AG04449 (cell line): ENCODE data around the gene UTS2B.

ENCODE experiments used
- CTCF ChIA-PET: fragments of 350-600 bp; formaldehyde crosslinking; extraction: SDS; loops from one replicate; lab custom pipeline; 2021; ENCODE audit warnings: antibody characterized with exemption; lab: Yijun Ruan, JAX
- POLR2A ChIA-PET: fragments of 400-600, 350-600 bp; formaldehyde crosslinking; extraction: SDS; loops from one replicate; lab custom pipeline; 2020; ENCODE audit warnings: antibody characterized with exemption, inconsistent platforms; lab: Yijun Ruan, JAX
- DNase-seq: peaks from one replicate; pipeline ENCODE4 v3.0.0-alpha.2; 2010; ENCODE audit warnings: low read depth, low spot score
- H3K4me3 ChIP-seq: 2 replicates; pipeline ENCODE4 v1.5.1; 2011; ENCODE audit warnings: low read depth, mild to moderate bottlenecking, control low read depth, low read length
- TF ChIP-seq, protein P1 (sequence below): IDR thresholded peaks from one replicate; pipeline ENCODE4 v1.5.1; 2011; ENCODE audit warnings: mild to moderate bottlenecking, moderate library complexity, low read length, control low read depth, inconsistent platforms; ENCODE audit not compliant: insufficient read depth; ENCODE audit errors: missing control alignments

The UTS2B gene

DNA sequence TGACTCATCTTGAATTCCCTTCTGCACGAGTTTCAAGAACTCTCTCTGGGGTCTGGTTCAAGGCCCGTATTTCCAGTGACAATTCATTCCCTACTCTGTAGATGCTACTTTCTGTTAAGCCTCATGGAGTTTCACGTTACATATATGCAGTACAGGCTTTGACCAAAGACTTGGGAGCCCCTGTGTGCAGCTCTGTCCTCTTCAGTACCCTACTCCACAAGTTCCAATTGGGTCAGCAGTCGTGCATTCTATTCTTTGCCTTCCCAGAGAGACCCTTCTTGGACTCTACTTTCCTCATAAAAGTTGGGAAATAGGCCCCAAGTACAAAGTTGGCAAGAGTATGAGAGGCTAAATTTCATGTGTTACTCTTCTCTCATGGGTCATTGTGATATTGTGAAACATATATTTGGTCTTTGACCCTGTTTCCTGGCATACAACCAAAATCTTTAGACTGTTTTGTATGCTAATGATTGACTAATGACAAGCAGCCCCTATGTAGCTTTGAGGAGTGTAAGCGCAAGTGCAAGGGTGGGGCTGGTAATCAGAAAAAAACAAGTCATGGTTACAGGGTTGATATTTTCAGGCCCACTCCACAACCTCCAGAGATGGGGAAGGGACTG, 16.1 kb downstream of the UTS2B start:
- CTCF ChIA-PET: no interaction called here
- no peak overlapping the region for H3K4me3 ChIP-seq
- TF ChIP-seq, protein P1, sequence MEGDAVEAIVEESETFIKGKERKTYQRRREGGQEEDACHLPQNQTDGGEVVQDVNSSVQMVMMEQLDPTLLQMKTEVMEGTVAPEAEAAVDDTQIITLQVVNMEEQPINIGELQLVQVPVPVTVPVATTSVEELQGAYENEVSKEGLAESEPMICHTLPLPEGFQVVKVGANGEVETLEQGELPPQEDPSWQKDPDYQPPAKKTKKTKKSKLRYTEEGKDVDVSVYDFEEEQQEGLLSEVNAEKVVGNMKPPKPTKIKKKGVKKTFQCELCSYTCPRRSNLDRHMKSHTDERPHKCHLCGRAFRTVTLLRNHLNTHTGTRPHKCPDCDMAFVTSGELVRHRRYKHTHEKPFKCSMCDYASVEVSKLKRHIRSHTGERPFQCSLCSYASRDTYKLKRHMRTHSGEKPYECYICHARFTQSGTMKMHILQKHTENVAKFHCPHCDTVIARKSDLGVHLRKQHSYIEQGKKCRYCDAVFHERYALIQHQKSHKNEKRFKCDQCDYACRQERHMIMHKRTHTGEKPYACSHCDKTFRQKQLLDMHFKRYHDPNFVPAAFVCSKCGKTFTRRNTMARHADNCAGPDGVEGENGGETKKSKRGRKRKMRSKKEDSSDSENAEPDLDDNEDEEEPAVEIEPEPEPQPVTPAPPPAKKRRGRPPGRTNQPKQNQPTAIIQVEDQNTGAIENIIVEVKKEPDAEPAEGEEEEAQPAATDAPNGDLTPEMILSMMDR: no peak
- POLR2A ChIA-PET: no interaction called here
- no peak for DNase-seq

DNA sequence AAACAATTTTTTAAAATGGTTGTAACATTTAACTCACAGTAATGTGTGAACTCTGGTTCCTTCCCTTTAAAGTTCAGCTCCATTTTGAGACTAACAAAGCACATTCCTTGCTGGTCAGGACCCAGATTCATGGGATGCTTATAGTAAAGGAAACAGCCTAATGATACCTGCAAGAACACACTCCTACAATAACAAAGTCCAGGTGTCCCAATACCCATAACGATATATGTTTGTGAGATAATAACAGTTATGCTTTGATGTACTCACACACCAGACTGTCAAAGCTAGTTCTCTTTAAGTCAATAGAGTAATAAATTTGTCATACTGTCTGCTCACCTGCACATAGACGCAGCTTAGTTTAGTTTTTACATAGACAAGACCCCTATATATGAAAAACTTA, 17.0 kb downstream of the UTS2B start:
- POLR2A ChIA-PET: no interaction called here
- CTCF ChIA-PET: no interaction called here
- DNase-seq: no peak
- no peak overlapping the region for H3K4me3 ChIP-seq
- TF ChIP-seq, protein P1: no peak

DNA sequence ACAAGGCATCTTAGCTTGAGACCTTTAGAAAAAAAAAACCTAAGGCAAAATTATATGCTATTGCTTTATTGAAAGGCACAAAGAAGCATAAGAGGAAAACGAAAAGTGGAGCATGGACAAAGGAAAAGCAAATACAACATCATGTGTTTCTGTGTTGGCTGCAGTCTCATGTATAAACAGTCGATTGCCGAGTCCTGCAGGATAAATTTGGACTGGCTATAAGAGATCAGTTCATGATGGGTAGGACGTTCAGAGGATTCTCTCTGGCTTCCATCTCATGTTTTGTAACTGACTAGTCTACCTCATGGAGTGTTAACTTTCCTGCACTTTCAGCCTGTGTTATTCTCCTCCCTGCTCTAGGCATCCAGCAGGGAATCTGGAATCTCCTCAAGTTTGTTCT, 23.0 kb downstream of the UTS2B start:
- no peak overlapping the region for H3K4me3 ChIP-seq
- DNase-seq: no peak
- ChIA-PET POLR2A (no interaction called here), CTCF (no interaction called here)
- TF ChIP-seq, protein P1: no peak

DNA sequence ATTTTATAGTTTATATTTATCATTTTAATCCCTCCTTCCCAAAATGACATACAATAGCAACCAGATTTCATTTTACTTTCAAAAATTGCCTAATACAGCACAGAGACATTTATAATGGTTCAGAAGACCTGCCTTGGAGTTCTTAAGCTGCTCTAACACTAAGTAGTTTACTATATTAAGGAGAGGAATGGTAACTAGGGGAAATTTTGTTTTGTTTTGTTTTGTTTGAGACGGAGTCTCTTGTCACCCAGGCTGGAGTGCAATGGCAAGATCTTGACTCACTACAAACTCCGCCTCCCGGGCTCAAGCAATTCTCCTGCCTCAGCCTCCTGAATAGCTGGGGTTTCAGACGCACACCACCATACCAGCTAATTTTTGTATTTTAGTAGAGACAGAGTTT, 23.9 kb downstream of the UTS2B start:
- POLR2A ChIA-PET: no interaction called here
- TF ChIP-seq, protein P1: no peak
- DNase-seq: no peak
- H3K4me3 ChIP-seq: no peak overlapping the region
- CTCF ChIA-PET: no interaction called here

DNA sequence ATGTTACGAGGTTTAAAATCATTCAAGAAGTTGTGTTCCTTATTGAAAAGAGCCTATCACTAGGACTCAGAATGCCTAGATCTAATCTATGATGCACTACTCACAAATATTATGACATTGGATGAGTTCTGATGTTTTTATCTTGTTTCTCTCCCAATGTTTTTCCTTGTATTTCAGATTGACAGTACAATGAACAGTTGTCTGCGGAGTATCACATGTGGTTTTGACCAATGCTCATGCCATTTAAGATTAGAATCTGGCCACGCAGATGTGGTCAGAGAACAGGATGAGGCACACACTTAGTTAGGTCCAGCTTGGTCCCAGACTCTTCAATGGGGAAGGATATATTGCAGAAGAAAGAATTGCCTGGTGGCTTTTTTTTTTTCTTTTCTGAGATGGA, 26.7 kb downstream of the UTS2B start:
- CTCF ChIA-PET: no interaction called here
- H3K4me3 ChIP-seq: no peak overlapping the region
- TF ChIP-seq, protein P1: no peak
- no peak for DNase-seq
- POLR2A ChIA-PET: no interaction called here

DNA sequence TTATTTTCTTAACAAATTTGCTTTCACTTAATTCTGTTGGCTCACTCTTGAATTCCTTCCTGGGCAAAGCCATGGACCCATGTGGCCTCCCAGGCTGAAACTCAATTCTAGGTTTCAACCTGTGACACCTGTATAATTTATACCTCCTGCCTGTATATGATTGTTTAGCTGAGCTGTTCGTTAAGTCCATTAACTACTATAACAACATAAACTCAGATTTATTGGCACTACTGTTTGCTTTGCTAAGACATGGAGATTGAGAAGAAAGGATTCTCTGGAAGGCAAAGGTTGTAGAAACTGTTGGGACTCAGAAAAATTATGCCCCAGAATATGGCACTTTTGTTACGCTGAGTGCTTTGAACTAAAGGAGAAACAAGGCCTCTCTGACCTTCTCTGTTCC, 27.9 kb downstream of the UTS2B start:
- TF ChIP-seq, protein P1: no peak
- ChIA-PET CTCF (no interaction called here), POLR2A (no interaction called here)

More for the DNA sequence above, 27.9 kb downstream of the UTS2B start:
- H3K4me3 ChIP-seq: no peak overlapping the region
- DNase-seq: no peak
